ENCODE data around the gene NCK2. TPM values are rescaled to one million over a fixed set of nuclear protein-coding genes. Genes with fewer than 3 reads are reported as not detected.

Gene NCK2
- total and polyA plus RNA-seq, 2 donors from 2014 or later: 22.8 to 52.9 TPM

DNA sequence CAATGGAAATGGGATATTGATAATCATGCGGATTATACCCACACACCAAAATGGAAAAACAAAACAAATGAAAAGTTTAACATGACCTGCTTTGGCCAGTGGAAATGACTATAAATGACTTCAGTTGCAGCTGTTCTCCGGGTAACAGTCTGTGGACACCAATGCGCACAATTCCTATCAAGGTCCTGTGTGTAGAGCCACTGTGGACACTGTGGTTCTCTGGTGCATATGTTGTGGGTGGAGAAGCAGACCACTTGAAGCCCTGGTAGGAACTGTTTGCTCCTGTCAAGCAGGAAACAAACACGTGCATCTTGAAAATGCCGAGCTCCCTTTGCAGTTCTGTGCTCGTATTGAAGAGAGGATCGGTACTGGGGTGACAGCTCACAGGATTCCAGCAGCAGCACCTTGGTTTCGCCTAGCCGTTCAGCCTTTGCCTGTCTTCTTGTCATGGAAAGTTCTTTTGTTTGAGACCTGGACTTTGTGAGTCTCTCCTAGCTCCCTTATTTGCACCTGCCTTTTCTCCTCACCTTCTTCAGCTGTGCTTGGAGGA is 32.9 kb downstream of the NCK2 start:
- H3K4me3 ChIP-seq (ENCODE audit: low read length in 3 of 3): no peak overlapping the region
- no peak overlapping the region for H3K9ac ChIP-seq (ENCODE audit: low read length in 3 of 3)
- H3K27ac ChIP-seq (ENCODE audit: low read depth in 2 of 2, low read length in 2 of 2): no peak overlapping the region
- no peaks in the 10 kb centered on the region for H3K27me3 ChIP-seq (ENCODE audit: control insufficient read depth, insufficient read depth, low read length)
- no peak for TF ChIP-seq CTCF (IDR thresholded peaks at IDR 0.05; ENCODE audit: borderline replicate concordance, extremely low read depth, insufficient read depth)
- FAIRE-seq (no peak), DNase-seq (no peak)
- intact Hi-C loops (cut with DNase I): no loop called here
- no peaks in the 10 kb centered on the region for H3K36me3 ChIP-seq (ENCODE audit: control insufficient read depth in 2 of 3, insufficient read depth in 3 of 3, low read length in 3 of 3)
- peaks cover 1 to 24% (median 13%) of the 10 kb centered on the region in 3 donors for H3K4me1 ChIP-seq (ENCODE audit: control insufficient read depth in 2 of 3, insufficient read depth in 2 of 3, low read depth in 1 of 3, low read length in 3 of 3)
- no peaks in the 10 kb centered on the region for H3K9me3 ChIP-seq (ENCODE audit: control insufficient read depth in 2 of 3, insufficient read depth in 1 of 3, low read length in 3 of 3)

DNA sequence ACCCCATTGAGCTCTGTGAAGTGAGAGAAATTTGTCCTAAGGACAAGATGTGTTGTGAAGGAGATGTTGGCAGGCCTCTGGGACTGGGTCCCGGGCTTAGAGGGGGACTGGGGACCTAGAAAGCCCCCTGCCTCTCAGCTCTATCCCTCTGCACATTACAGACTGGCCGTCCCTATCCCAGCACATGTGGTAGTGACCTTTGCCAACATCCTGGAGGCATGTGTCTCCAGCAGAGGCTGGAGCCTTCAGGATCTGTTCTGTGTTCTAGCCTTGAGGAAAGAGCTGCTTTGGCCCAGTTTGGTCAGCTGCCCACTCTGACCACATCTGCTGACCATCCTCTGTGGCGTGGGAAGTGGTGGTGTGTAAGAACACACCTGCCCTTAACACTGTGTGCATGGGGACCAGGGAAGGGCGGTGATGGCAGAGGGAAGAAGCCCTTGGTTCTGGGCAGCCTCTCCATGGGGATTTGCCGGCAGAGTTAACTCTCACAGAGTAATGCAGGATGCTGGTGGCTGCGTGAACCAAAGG is 33.4 kb downstream of the NCK2 start:
- intact Hi-C loops (cut with DNase I): no loop called here
- no peaks in the 10 kb centered on the region for H3K36me3 ChIP-seq (ENCODE audit: control insufficient read depth in 2 of 3, insufficient read depth in 3 of 3, low read length in 3 of 3)
- no peaks in the 10 kb centered on the region for H3K27me3 ChIP-seq (ENCODE audit: control insufficient read depth, insufficient read depth, low read length)
- no peak for FAIRE-seq
- no peak for TF ChIP-seq CTCF (IDR thresholded peaks at IDR 0.05; ENCODE audit: borderline replicate concordance, extremely low read depth, insufficient read depth)
- H3K27ac ChIP-seq (ENCODE audit: low read depth in 2 of 2, low read length in 2 of 2): no peak overlapping the region
- no peak overlapping the region for H3K9ac ChIP-seq (ENCODE audit: low read length in 3 of 3)
- no peaks in the 10 kb centered on the region for H3K9me3 ChIP-seq (ENCODE audit: control insufficient read depth in 2 of 3, insufficient read depth in 1 of 3, low read length in 3 of 3)
- no peak for DNase-seq
- H3K4me1 ChIP-seq (ENCODE audit: control insufficient read depth in 2 of 3, insufficient read depth in 2 of 3, low read depth in 1 of 3, low read length in 3 of 3): peaks cover 0 to 22% (median 13%) of the 10 kb centered on the region in 3 donors
- no peak overlapping the region for H3K4me3 ChIP-seq (ENCODE audit: low read length in 3 of 3)

- H3K27ac ChIP-seq (ENCODE audit: low read depth in 2 of 2, low read length in 2 of 2): no peak overlapping the region
- H3K4me3 ChIP-seq (ENCODE audit: low read length in 3 of 3): no peak overlapping the region
- FAIRE-seq (no peak), DNase-seq (peak in 1 of 5 donors; percentile 51)
- no peaks in the 10 kb centered on the region for H3K27me3 ChIP-seq (ENCODE audit: control insufficient read depth, insufficient read depth, low read length)
- no peak for TF ChIP-seq CTCF (IDR thresholded peaks at IDR 0.05; ENCODE audit: borderline replicate concordance, extremely low read depth, insufficient read depth)
- H3K4me1 ChIP-seq (ENCODE audit: control insufficient read depth in 2 of 3, insufficient read depth in 2 of 3, low read depth in 1 of 3, low read length in 3 of 3): peaks cover 0 to 22% (median 10%) of the 10 kb centered on the region in 3 donors
- no peaks in the 10 kb centered on the region for H3K9me3 ChIP-seq (ENCODE audit: control insufficient read depth in 2 of 3, insufficient read depth in 1 of 3, low read length in 3 of 3)
- no peak overlapping the region for H3K9ac ChIP-seq (ENCODE audit: low read length in 3 of 3)
- intact Hi-C loops (cut with DNase I): no loop called here
- H3K36me3 ChIP-seq (ENCODE audit: control insufficient read depth in 2 of 3, insufficient read depth in 3 of 3, low read length in 3 of 3): no peaks in the 10 kb centered on the region
Observed at GRCh38 chr2:105779394-105779793, 34.7 kb downstream of the NCK2 start.

All from kidney (tissue), 14 donors.